Psoas muscle (tissue), 8 donors: ENCODE measurements around the gene DUSP16. TPM values are rescaled to one million over a fixed set of nuclear protein-coding genes. Genes with fewer than 3 reads are reported as not detected.
A peak's percentile ranks its signal among the peaks of the same experiment; 100 is the strongest.

Experiments used
- ATAC-seq, 4 donors: fragments of 200-7000 bp; cut with Tn5 transposase; one replicate each; pipeline ENCODE4 v1.9.1; 2020; ENCODE audit warnings: moderate library complexity in 3 of 4, mild to moderate bottlenecking in 2 of 4
- DNase-seq, 2 donors: peaks; one replicate each; pipeline ENCODE4 v3.0.0-alpha.2; 2020
- H3K27ac ChIP-seq: fragments of 200-600 bp; one replicate; pipeline ENCODE4 v1.8.0; 2022
- H3K27me3 ChIP-seq, 3 donors: fragments of 200-600 bp in 1 of 3; one replicate each; pipeline versions ENCODE4 v1.6.1 to v1.8.0; 2013 to 2022; ENCODE audit warnings: low read length in 2 of 3, mild to moderate bottlenecking in 2 of 3, moderate library complexity in 1 of 3; ENCODE audit not compliant: insufficient read depth in 3 of 3
- H3K36me3 ChIP-seq, 2 donors: fragments of 200-600 bp in 1 of 2; one replicate each; pipeline versions ENCODE4 v1.6.1 to v1.8.0; 2013 to 2022; ENCODE audit warnings: low read depth in 1 of 2, mild to moderate bottlenecking in 1 of 2, moderate library complexity in 1 of 2; ENCODE audit not compliant: insufficient read depth in 1 of 2
- H3K4me1 ChIP-seq: fragments of 200-600 bp; one replicate; pipeline ENCODE4 v1.8.0; 2022
- H3K4me3 ChIP-seq: fragments of 200-600 bp; one replicate; pipeline ENCODE4 v1.8.0; 2022; ENCODE audit warnings: mild to moderate bottlenecking
- H3K9me3 ChIP-seq: fragments of 200-600 bp; one replicate; pipeline ENCODE4 v1.8.0; 2022
- CTCF ChIP-seq: fragments of 200-600 bp; IDR thresholded peaks from one replicate; pipeline ENCODE4 v1.8.0; 2022; ENCODE audit warnings: antibody characterized with exemption
- WGBS, 3 donors: extraction: QIAGEN DNeasy Blood & Tissue Kit; methylation state at CpG; one replicate each; pipeline versions ENCODE4 v1.1.6 to v1.1.7; 2013; 5-methylcytosine and 5-hydroxymethylcytosine counted together
- intact Hi-C, 2 donors: fragments of 100-400 bp; cut with DNase I; formaldehyde crosslinking; loops; one replicate each; pipeline versions ENCODE4 v1.11.0 to v1.14.2; 2022
- polyA plus RNA-seq, 3 donors: library from polyadenylated mRNA; stranded (reverse); fragments of 200-250 nt; gene quantifications; one replicate each; pipeline ENCODE4 v1.2.3, GENCODE V29; 2013
- total RNA-seq, 4 donors: library from RNA; stranded (reverse); fragmentation: NEBNext Ultra II Directional in 2 of 4; extraction: Animal tissue kit (Norgen Biotek cat#: 25700) in 2 of 4; gene quantifications; one replicate each; pipeline versions ENCODE4 v1.2.1 to v1.2.4, GENCODE V29; 2021 to 2023
- donor health status: healthy with polysubstance abuse.
- donor health status: DM: no; HTN: no; CAD: no; lungs with moderate emphysema.
- donor health status: Bipolar disorder and iron deficiency.
- donor health status: healthy.
- donor health status: DM: yes; HTN: yes; CAD: no.
- donor health status: DM: no; HTN: no; CAD: no.
- donor health status: DM: no; HTN: no; CAD: no.
- donor health status: DM: yes; HTN: yes; CAD: no.

DUSP16 gene
- total and polyA plus RNA-seq, 7 donors = 3.3 to 23.8 (median 14.2) TPM

GRCh38 chr12:12518919-12519318 is 43.7 kb downstream of the DUSP16 start:
- DNase-seq (no peak), ATAC-seq (no peak)
- H3K27me3 ChIP-seq = no peaks in the 10 kb centered on the region
- TF ChIP-seq CTCF = no peak
- WGBS, 3 donors = 55 to 67% (median 59%) methylated on average over 4 of the region's 4 CpGs
- no peaks in the 10 kb centered on the region for H3K9me3 ChIP-seq
- peaks cover 59% of the 10 kb centered on the region for H3K4me1 ChIP-seq
- peaks cover 0 to 15% of the 10 kb centered on the region in 2 donors for H3K36me3 ChIP-seq
- intact Hi-C loops = no loop called here
- peak overlapping the region; percentile 64 for H3K27ac ChIP-seq
- peak overlapping the region; percentile 24 for H3K4me3 ChIP-seq

- H3K9me3 ChIP-seq = no peaks in the 10 kb centered on the region
- no peak for TF ChIP-seq CTCF
- peaks cover 0 to 15% of the 10 kb centered on the region in 2 donors for H3K36me3 ChIP-seq
- 65 to 79% (median 72%) methylated on average over 3 of the region's 3 CpGs for WGBS, 3 donors
- H3K27ac ChIP-seq = peak overlapping the region; percentile 64
- ATAC-seq (peak in 2 of 4 donors; percentile 36 to 46), DNase-seq (no peak)
- no peaks in the 10 kb centered on the region for H3K27me3 ChIP-seq
- no peak overlapping the region for H3K4me3 ChIP-seq
- intact Hi-C loops = no loop called here
- H3K4me1 ChIP-seq = peaks cover 59% of the 10 kb centered on the region
Observed at GRCh38 chr12:12518464-12518845, 44.2 kb downstream of the DUSP16 start.

GRCh38 chr12:12513416-12514006 is 49.2 kb downstream of the DUSP16 start:
- no peaks in the 10 kb centered on the region for H3K9me3 ChIP-seq
- WGBS, 3 donors = 73 to 76% (median 74%) methylated on average over 3 of the region's 3 CpGs
- peaks cover 0 to 8% of the 10 kb centered on the region in 2 donors for H3K36me3 ChIP-seq
- TF ChIP-seq CTCF = no peak
- H3K27me3 ChIP-seq = no peaks in the 10 kb centered on the region
- no peak overlapping the region for H3K4me3 ChIP-seq
- H3K27ac ChIP-seq = no peak overlapping the region
- DNase-seq (no peak), ATAC-seq (peak in 2 of 4 donors; percentile 43 to 51)
- intact Hi-C loops = no loop called here
- peaks cover 55% of the 10 kb centered on the region for H3K4me1 ChIP-seq

GRCh38 chr12:12511895-12512711 is 50.6 kb downstream of the DUSP16 start:
- no peaks in the 10 kb centered on the region for H3K9me3 ChIP-seq
- no peak for TF ChIP-seq CTCF
- no peak for ATAC-seq
- no peak overlapping the region for H3K4me3 ChIP-seq
- DNase-seq = no peak
- H3K27me3 ChIP-seq = no peaks in the 10 kb centered on the region
- WGBS, 3 donors = 59 to 78% (median 66%) methylated on average over 5 of the region's 5 CpGs
- no peaks in the 10 kb centered on the region for H3K36me3 ChIP-seq
- no peak overlapping the region for H3K27ac ChIP-seq
- intact Hi-C loops = no loop called here
- H3K4me1 ChIP-seq = peaks cover 52% of the 10 kb centered on the region
